Stimulated activated CD8-positive, alpha-beta memory T cell treated with anti-CD3 and anti-CD28 coated beads, Interleukin-7, amount 100 ng/mL, for 4 hours (primary cell): ENCODE measurements around the gene NFYC.
A peak's percentile ranks its signal among the peaks of the same experiment; 100 is the strongest.

Source experiments
- DNase-seq, 2 donors: peaks; one replicate each; pipeline ENCODE4 v3.0.0-alpha.2; 2020; ENCODE audit warnings: low read depth in 2 of 2

The NFYC gene

DNA sequence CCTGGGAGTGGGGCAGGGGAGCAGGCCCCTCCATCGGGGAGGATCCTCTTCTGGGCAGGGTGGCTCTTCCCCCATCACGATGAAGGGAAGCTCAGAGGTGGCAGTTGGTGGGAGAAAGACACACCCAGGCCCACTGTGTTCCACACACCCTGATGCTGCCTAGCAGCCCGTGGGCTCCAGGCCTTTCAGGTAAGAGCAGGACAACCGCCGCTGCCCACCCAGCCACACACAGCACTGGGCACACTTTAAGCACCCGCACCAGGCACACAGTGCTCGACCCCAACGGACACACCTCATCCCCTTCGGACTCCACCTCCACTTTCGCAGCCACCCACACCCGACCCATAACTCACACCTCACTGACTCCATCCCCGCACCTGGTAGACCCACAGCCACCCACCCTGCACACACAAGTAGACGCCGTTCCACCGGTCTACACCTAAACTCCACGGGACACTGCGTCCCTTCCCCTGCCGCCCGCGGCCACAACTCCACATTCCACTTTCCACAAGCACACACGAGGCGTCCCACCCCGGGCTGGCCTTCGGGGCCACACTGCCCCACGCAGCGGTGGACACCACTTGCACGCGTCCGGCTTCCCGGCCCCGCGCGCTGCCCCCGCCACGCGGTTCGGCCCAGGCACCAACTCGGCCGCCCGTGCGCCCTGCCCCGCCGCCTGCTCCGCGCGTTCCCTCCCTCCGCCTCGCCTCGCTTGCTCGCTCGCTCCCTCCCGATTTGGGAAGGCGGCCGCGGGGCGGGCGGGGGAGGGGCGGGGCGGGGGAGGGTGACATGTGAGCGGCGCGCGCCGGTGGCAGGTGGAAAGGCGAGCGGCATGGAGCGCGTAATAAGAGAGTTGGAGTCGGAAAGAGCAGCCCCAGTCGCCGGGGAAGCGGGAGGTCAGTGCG, 91.7 kb downstream of the NFYC start, which contains the start of gene KCNQ4:
Gene KCNQ4 (plus strand): TSS at position 787 of the 905 bp plus-strand sequence. CDS start 307 bp downstream, outside the sequence.
- DNase-seq = peak in 1 of 2 donors; percentile 11

- DNase-seq = no peak
Observed at GRCh38 chr1:40784141-40784770, 92.8 kb downstream of the NFYC start.

DNA sequence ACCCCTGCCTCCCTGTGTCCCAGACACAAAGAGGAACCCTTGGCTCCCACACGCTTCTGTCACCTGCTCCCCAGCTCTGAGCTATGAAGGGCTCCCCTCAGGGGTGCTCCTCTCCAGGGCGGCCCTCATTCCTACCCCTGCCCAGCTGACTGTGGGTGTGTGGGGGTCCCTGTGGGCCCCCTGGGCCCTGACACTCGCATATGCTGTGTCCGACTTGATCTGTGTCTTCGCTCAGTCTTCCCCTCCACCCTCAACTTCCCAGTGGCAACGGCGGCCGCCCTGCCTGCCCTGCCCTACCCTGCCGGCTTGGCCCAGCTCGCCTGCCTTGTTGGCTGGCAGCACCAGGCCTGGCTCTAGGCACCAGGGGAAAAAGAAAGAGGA, 93.3 kb downstream of the NFYC start:
- no peak for DNase-seq

GRCh38 chr1:40785446-40785845, 93.9 kb downstream of the NFYC start:
- no peak for DNase-seq

DNA sequence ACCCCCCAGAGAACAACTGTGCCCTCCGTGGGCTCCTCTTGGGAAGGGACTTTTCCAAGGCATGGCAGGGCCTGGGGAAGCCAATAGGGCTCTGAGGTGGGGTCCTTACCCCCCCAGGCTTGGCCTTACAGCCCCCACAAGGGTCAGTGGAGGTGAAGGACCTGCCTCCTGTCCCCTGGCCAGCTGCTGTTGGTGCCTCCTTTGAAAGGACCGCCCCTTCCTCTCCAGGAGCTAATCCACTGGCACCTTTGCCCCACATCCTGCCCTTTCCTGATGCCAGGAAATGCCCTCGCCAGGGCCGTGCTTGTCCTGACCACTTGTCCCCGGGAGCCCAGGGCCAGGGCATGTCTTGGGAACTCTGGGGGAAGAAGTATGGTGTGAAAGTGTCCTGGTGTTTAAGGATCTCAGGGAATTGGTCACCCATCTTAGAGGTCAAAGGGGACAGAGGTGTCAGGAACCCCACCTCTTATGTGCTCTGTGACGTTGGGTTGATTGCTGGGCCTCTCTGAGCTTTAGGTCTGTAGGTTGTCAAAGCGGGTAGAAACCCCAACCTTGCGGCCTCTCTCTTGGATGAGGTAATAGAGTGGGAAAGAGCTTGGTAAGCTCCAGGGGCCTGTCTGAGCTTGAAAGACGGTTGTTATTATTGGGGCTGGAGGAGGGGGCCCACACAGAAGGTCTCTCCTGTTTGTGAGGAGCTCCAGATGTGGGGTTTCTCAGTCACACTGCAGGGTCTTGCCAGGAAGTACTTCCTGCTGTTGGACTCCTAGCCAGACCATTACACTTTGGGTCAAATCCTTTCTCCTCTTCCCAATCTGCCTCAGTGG, 94.9 kb downstream of the NFYC start:
- no peak for DNase-seq

- no peak for DNase-seq
Observed at GRCh38 chr1:40786995-40787705, 95.6 kb downstream of the NFYC start.

DNA sequence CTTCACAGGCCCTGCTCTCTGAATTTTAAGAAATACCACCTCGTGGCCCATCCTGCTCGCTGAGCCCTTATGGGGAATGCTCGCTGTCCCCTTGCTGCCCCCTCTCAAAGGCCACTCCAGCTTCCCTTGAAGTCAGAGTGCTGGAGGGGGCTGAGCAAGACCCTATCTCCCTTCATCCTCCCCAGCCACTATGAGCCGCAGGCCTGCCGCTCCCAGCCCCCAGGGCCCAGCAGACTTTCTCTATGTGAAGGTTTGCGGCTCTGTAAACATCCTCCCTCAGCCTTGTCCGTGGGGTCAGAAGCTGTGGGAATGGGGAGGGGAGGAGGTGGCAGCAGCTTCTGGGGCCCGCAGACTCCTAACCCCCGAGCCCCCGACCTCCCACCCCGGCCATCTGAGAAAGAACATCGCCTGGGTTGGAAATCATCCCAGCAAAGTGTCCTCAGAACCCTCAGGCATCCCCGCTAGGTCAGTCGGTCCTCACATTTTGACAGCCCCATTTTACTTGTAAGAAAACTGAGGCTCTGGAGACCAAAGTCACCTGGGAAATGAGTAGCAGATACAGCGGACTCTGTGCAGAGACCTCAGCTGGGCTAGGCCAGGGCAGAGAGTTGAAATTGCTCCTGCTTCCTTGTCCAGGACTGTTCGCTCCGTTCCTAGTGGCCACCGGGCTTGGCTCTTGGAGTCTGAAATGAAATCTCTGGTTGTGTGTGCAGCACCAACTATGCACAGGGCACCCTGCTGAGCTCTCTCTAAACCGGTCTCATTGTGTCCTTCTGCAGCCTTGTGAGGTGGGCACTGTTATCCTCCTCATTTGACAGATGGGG, 96.4 kb downstream of the NFYC start:
- DNase-seq = no peak

GRCh38 chr1:40788561-40789341, 97.2 kb downstream of the NFYC start:
- DNase-seq = no peak

- DNase-seq = no peak
Observed at GRCh38 chr1:40789342-40789598, 97.8 kb downstream of the NFYC start.

DNA sequence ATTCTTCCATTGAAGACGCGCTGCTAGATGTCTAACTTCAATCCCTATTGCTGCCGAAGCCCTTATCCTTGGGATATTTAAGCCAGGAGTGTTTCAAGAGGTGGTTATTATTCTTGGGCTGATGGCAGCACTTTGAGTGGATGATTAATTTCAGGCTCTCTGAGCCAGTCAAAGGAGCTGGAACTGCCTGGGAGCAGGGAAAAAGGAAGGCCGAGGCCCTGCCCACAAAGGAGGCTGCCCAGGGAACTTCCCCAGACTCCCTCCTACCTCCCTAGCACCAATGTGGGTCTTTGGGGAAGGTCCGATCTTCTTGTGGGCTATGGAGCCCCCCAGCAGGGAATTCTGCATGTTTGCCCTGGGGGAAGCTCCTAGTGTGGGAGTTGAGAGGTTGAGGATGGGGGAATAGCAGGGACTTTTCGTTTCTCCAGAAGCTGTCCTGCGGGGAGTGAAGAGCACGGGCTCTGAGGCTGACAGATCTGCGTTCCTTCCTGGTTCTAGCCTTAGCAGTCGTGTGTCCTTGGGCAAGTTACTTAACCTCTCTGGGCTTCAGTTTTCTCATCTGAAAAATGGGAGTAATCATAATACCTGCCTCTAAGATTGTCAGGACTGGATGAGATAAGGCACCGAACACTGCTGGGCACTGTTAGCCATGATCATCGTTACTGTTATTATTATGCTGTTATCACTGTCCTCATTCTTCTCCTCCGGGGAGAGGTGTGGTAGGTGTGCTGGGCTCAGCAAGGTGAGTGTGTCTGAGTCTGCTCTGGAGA, 98.3 kb downstream of the NFYC start:
- DNase-seq = no peak

DNA sequence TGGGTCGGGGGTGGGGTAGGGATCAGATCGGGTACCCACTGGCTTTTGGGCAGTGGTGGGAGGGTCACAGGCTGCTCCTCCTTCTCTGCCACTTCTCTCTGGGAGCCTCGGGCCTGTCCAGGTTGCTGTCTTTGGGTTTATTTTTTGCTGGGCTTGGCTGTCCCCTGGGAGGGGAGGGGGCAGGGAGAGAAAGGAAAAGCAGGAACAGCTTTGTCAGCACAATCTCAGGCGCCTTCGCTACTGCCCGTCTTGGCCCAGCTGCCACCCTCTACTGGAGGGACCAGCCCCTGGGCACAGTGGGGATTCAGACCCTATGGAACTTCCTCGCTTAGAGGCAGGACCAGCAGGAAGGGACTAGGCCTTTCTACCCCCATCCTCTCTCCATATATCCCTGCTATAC, 100.5 kb downstream of the NFYC start:
- DNase-seq = no peak

DNA sequence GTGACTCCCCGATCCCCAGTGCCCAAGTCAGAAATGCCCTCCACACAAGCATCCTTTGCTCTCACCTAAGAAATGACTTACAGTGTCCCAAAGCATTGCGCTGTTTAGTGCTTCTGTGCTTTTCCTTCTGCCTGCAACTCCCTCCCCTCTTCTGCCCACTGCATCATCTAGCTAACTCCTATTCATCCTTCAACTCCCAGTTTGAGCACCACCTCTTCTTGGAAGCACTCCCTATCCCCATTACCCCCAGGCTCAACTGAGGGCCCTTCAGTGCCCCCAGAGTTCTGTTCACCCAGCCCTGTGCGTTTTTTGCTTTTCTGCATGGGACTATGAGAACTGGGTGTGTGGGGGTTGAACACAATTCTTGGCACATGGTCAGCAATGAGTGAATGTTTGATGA, 102.1 kb downstream of the NFYC start:
- no peak for DNase-seq

DNA sequence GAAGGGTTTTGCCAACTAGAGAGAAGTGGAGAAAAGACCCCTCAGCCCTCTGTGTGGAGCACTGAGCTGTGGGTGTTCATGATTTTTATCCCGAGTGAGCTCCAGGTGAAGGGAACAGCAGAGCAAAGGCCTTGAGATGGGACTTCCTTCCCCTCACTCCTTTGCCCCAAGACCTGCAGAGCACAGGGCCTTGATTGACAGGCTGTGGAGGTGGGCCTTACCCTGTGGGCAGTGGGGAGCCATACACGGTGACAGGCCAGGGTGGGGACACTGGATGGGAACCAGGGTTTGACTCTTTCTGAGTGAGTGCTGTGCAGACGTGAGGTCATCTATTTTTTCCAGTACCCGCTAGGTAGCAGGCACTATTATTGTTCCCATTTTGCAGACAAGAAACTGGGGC, 102.5 kb downstream of the NFYC start:
- DNase-seq = no peak

DNA sequence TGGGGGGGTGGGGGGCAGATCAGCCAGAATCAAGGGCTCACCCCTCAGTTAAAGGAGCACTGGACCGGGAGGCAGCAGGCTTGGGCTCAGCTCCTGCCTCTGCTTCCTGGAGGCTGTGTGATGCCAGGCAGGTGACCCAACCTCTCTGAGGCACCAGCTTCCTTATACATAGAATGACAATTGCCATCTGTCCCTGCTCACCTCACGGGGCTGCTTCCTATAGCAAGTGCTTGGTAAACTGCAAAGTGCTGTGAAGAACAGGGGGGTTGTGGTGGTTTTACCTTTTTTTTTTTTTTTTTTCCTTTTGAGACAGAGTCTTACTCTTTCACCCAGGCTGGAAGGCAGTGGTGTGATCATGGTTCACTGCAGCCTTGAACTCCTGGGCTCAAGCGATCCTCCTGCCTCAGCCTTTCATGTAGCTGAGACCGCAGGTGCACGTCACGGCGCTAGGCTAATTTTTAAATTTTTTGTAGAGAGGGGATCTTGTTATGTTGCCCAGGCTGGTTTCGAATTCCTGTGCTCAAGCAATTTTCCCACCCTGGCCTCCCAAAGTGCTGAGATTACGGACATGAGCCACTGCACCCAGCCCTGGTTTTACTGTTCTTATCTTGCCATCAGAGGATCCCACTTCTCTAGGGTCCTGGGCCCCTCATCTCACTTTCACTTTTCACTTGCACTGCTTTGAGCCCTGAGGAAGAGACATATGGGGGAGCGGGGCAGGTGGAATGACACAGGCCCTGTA, 103.6 kb downstream of the NFYC start:
- DNase-seq = no peak

GRCh38 chr1:40795811-40796586, 104.5 kb downstream of the NFYC start:
- no peak for DNase-seq

DNA sequence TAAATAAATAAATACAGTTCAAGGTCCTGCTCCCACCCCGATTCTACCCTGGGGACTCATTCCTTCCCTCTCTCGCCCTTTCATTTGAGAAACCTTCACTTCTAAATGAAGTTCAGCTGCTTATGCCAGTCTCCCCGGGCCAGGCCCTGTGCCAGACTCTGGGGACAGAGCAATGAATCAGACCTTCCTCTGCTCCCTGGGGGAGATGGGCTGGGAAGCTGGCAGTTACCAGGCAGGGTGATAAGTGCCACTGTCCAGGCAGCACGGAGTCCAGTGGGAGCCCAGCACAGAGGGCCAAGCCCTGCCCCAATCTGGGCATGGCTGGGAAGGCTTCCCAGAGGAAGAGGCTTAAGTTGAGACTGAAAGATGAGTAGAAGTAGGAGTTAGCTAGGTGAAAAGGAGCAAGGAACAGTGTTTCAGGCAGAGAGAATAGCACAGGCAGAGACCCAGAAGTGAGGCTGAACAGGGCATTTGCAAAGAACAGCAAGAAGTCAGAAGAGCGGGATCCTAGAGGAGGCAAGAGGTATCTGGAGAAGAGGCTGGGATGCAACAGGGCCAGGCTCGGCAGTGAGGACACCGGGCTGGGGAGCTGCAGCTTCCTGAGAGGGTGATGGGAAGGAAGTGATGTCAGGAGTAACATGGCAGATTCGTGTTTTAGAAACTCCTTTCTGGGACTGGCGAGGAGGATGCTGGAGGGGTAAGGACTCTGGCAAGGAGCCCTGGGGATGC, 105.6 kb downstream of the NFYC start:
- DNase-seq = no peak

DNA sequence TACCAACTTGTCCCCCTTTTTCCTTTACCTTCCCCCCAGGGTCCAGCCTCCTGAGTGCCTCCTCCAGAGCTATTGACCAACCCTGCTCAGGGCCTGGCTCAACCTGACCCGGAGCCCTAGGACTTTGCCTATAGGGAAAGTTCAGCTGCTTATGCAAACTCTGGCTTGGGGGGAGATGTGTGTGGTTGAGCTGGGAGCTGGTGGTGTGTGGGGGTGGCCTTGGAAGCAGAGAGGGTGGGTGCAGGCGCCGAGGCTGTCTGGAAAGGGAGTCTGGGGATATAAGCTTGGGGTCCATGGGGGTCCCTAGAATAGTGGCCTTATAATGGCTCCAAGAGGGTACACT, 106.1 kb downstream of the NFYC start:
- no peak for DNase-seq
